SU-DHL-6 (cell line): ENCODE measurements around the gene SUGCT.
"Not testable (repeated sequence)": the region's sequence is repeated elsewhere in the genome, so short reads cannot be mapped to it uniquely, and the experiment has no call there.

Experiments
- H2AFZ ChIP-seq: fragments of 200-600 bp; sonication (generic); 2 replicates; pipeline ENCODE4 v1.6.1; 2014; ENCODE audit warnings: low read depth, mild to moderate bottlenecking, moderate library complexity, mixed read lengths, antibody characterized with exemption, low read length; ENCODE audit not compliant: severe bottlenecking
- H3F3A ChIP-seq: fragments of 200-600 bp; shearing (Covaris generic); 2 replicates; pipeline ENCODE4 v1.6.0; 2016; ENCODE audit warnings: antibody characterized with exemption, mild to moderate bottlenecking; ENCODE audit not compliant: insufficient read depth
- H3K27ac ChIP-seq: fragments of 200-600 bp; sonication (generic); 2 replicates; pipeline ENCODE4 v1.5.1; 2016; ENCODE audit warnings: low read depth, mild to moderate bottlenecking, low read length, moderate library complexity, mixed read lengths
- H3K27me3 ChIP-seq: fragments of 200-600 bp; sonication (generic), shearing (Covaris generic); 2 replicates; pipeline ENCODE4 v1.6.0; 2014; ENCODE audit warnings: mild to moderate bottlenecking, low read length
- H3K36me3 ChIP-seq: fragments of 200-600 bp; sonication (generic); 2 replicates; pipeline ENCODE4 v1.6.1; 2014; ENCODE audit warnings: mild to moderate bottlenecking, low read length, mixed read lengths
- H3K4me2 ChIP-seq: fragments of 300-600, 200-600 bp; shearing (Covaris generic), sonication (generic); 2 replicates; pipeline ENCODE4 v1.6.0; 2014; ENCODE audit warnings: low read length, low read depth, mild to moderate bottlenecking; ENCODE audit not compliant: poor library complexity, severe bottlenecking
- H3K4me3 ChIP-seq: fragments of 200-600 bp; sonication (generic); 2 replicates; pipeline ENCODE4 v1.5.1; 2014; ENCODE audit warnings: antibody characterized with exemption, low read length, mild to moderate bottlenecking, mixed read lengths; ENCODE audit not compliant: insufficient read depth, poor library complexity, severe bottlenecking
- H3K79me2 ChIP-seq: fragments of 200-600 bp; sonication (generic); 2 replicates; pipeline ENCODE4 v1.6.1; 2014; ENCODE audit warnings: mild to moderate bottlenecking, low read length, moderate library complexity; ENCODE audit not compliant: insufficient read depth
- H3K9ac ChIP-seq: fragments of 200-600 bp; sonication (generic); 2 replicates; pipeline ENCODE4 v1.7.0; 2014; ENCODE audit warnings: mild to moderate bottlenecking, low read length
- H3K9me2 ChIP-seq: fragments of 200-600 bp; sonication (generic); replicated peaks from 2 replicates; pipeline ENCODE4 v1.6.1; 2014; ENCODE audit warnings: low read length; ENCODE audit not compliant: insufficient read depth
- H3K9me3 ChIP-seq: fragments of 200-600 bp; sonication (generic); 2 replicates; pipeline ENCODE4 v1.6.1; 2014; ENCODE audit warnings: low read length, mixed read lengths; ENCODE audit not compliant: insufficient read depth
- H4K20me1 ChIP-seq: fragments of 200-600 bp; sonication (generic); 2 replicates; pipeline ENCODE4 v1.6.1; 2014; ENCODE audit warnings: low read depth, mild to moderate bottlenecking, antibody characterized with exemption, low read length, moderate library complexity, mixed read lengths
- CTCF ChIP-seq: fragments of 200-600 bp; sonication (generic); IDR thresholded peaks from one replicate; pipeline ENCODE4 v1.5.1; 2017; ENCODE audit warnings: antibody characterized with exemption, mild to moderate bottlenecking, low read length, moderate library complexity; ENCODE audit not compliant: insufficient read depth, poor library complexity, severe bottlenecking
- EZH2phosphoT487 ChIP-seq: fragments of 200-600 bp; sonication (generic), shearing (Covaris generic); conservative IDR thresholded peaks from 2 replicates; pipeline ENCODE4 v1.6.1; 2018; ENCODE audit warnings: mild to moderate bottlenecking, antibody characterized with exemption, low read length, moderate library complexity, mixed read lengths

The SUGCT gene

GRCh38 chr7:40243076-40243475 is 108.3 kb downstream of the SUGCT start:
- no peak overlapping the region for H2AFZ ChIP-seq
- H3K9me2 ChIP-seq: no peaks in the 10 kb centered on the region
- H3K27ac ChIP-seq: no peak overlapping the region
- no peaks in the 10 kb centered on the region for H4K20me1 ChIP-seq
- TF ChIP-seq EZH2phosphoT487 (no peak), CTCF (no peak)
- no peaks in the 10 kb centered on the region for H3K27me3 ChIP-seq
- H3F3A ChIP-seq: no peaks in the 10 kb centered on the region
- H3K9ac ChIP-seq: no peak overlapping the region
- no peak overlapping the region for H3K4me2 ChIP-seq
- no peaks in the 10 kb centered on the region for H3K9me3 ChIP-seq
- no peaks in the 10 kb centered on the region for H3K36me3 ChIP-seq
- no peak overlapping the region for H3K4me3 ChIP-seq
- no peaks in the 10 kb centered on the region for H3K79me2 ChIP-seq

GRCh38 chr7:40244226-40244625 is 109.4 kb downstream of the SUGCT start:
- no peak overlapping the region for H3K27ac ChIP-seq
- no peaks in the 10 kb centered on the region for H3K27me3 ChIP-seq

GRCh38 chr7:40248681-40249080 is 113.9 kb downstream of the SUGCT start:
- Histone ChIP-seq H3K9me3 (no peaks in the 10 kb centered on the region), H2AFZ (no peak overlapping the region), H3K27me3 (no peaks in the 10 kb centered on the region), H3K36me3 (no peaks in the 10 kb centered on the region), H3K4me3 (no peak overlapping the region), H3K79me2 (no peaks in the 10 kb centered on the region), H3F3A (no peaks in the 10 kb centered on the region), H3K9ac (no peak overlapping the region), H3K4me2 (no peak overlapping the region), H3K27ac (no peak overlapping the region), H4K20me1 (no peaks in the 10 kb centered on the region), H3K9me2 (no peaks in the 10 kb centered on the region)
- no peak for TF ChIP-seq EZH2phosphoT487
- no peak for TF ChIP-seq CTCF

More at GRCh38 chr7:40244226-40244625, 109.4 kb downstream of the SUGCT start:
- no peak overlapping the region for H3K4me2 ChIP-seq
- no peak overlapping the region for H3K9ac ChIP-seq
- no peak overlapping the region for H2AFZ ChIP-seq
- H3K36me3 ChIP-seq: no peaks in the 10 kb centered on the region
- no peaks in the 10 kb centered on the region for H4K20me1 ChIP-seq
- no peaks in the 10 kb centered on the region for H3K9me3 ChIP-seq
- no peaks in the 10 kb centered on the region for H3K79me2 ChIP-seq
- no peak overlapping the region for H3K4me3 ChIP-seq
- no peaks in the 10 kb centered on the region for H3K9me2 ChIP-seq
- H3F3A ChIP-seq: no peaks in the 10 kb centered on the region
- TF ChIP-seq CTCF (no peak), EZH2phosphoT487 (no peak)

- not testable (repeated sequence) for H2AFZ ChIP-seq, H3K27me3 ChIP-seq, H3K36me3 ChIP-seq, H3K9ac ChIP-seq, H3K27ac ChIP-seq, H3F3A ChIP-seq, H4K20me1 ChIP-seq, H3K4me2 ChIP-seq, H3K9me2 ChIP-seq, H3K9me3 ChIP-seq, H3K4me3 ChIP-seq, H3K79me2 ChIP-seq
These were observed 118.6 kb downstream of the SUGCT start for GRCh38 chr7:40253444-40253843.
